ENCODE results near the gene SGCD. TPM values are rescaled to one million over a fixed set of nuclear protein-coding genes. Genes with fewer than 3 reads are reported as not detected.

SGCD gene
- total and polyA plus RNA-seq, 2 of the 4 experiments (the other 2 are of a cell fraction) = 5.8 to 10.6 TPM

GRCh38 chr5:156378159-156378558 is 51.2 kb downstream of the SGCD start:
- no peak overlapping the region for H4K8ac ChIP-seq (ENCODE audit: low read depth in 2 of 2, low read length in 2 of 2)
- no peak overlapping the region for H2BK20ac ChIP-seq (ENCODE audit: low read depth, low read length)
- WGBS, 2 experiments (ENCODE audit: extremely low coverage in 2 of 2, insufficient read length in 1 of 2) = no CpG with 5 or more reads among the region's 2 CpGs
- TF ChIP-seq RAD21 (IDR thresholded peaks at IDR 0.05; ENCODE audit: low read length) = no peak
- no peak for TF ChIP-seq MAFK (IDR thresholded peaks at IDR 0.05; ENCODE audit: low read depth, low read length)
- TF ChIP-seq RFX5 (IDR thresholded peaks at IDR 0.05; ENCODE audit: low read depth, low read length) = no peak
- no peak for TF ChIP-seq FOS (IDR thresholded peaks at IDR 0.05; ENCODE audit: low read depth, low read length)
- TF ChIP-seq SMC3 (IDR thresholded peaks at IDR 0.05; ENCODE audit: low read depth, low read length) = no peak
- no peak for TF ChIP-seq NFE2L2 (IDR thresholded peaks at IDR 0.05; ENCODE audit: low read depth, low read length)
- TF ChIP-seq, protein P1, sequence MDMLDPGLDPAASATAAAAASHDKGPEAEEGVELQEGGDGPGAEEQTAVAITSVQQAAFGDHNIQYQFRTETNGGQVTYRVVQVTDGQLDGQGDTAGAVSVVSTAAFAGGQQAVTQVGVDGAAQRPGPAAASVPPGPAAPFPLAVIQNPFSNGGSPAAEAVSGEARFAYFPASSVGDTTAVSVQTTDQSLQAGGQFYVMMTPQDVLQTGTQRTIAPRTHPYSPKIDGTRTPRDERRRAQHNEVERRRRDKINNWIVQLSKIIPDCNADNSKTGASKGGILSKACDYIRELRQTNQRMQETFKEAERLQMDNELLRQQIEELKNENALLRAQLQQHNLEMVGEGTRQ (IDR thresholded peaks at IDR 0.05; ENCODE audit: low read depth, low read length) = no peak
- no peak for TF ChIP-seq BHLHE40 (IDR thresholded peaks at IDR 0.05; ENCODE audit: low read depth, low read length)
- no peak for TF ChIP-seq MXI1 (IDR thresholded peaks at IDR 0.05; ENCODE audit: borderline replicate concordance, low read depth, low read length)
- no peak for TF ChIP-seq CHD1 (IDR thresholded peaks at IDR 0.05; ENCODE audit: low read depth, low read length)
- no peak for TF ChIP-seq POLR2A (IDR thresholded peaks at IDR 0.05; ENCODE audit: low read depth, low read length)
- TF ChIP-seq CEBPB (IDR thresholded peaks at IDR 0.05; ENCODE audit: low read depth, low read length) = no peak
- no peak for TF ChIP-seq RCOR1 (IDR thresholded peaks at IDR 0.05; ENCODE audit: insufficient replicate concordance, low read length)
- TF ChIP-seq MAZ (IDR thresholded peaks at IDR 0.05; ENCODE audit: borderline replicate concordance, low read depth, low read length) = no peak
- no peak for TF ChIP-seq CTCF (conservative IDR thresholded peaks at IDR 0.05; ENCODE audit: low read depth, low read length)
- TF ChIP-seq ELK1 (IDR thresholded peaks at IDR 0.05; ENCODE audit: borderline replicate concordance, low read depth, low read length) = no peak
- H4K5ac ChIP-seq (ENCODE audit: low read depth, low read length) = no peak overlapping the region
- POLR2A ChIA-PET (ENCODE audit: unreplicated experiment) = no interaction called here
- H2AFZ ChIP-seq (replicated peaks; ENCODE audit: low read length, poor library complexity) = no peak overlapping the region
- no peak overlapping the region for H3K23ac ChIP-seq (ENCODE audit: low read depth, low read length)
- H3K9ac ChIP-seq (ENCODE audit: low read depth, low read length) = no peak overlapping the region
- intact Hi-C loops (cut with micrococcal nuclease) = no loop called here
- no peak overlapping the region for H3K4me2 ChIP-seq (ENCODE audit: low read depth, low read length)
- no peak overlapping the region for H3K27ac ChIP-seq (ENCODE audit: insufficient read depth, low read length)
- no TSS peak for BruUV-seq (replicated peaks)
- no peaks in the 10 kb centered on the region for H3K27me3 ChIP-seq (ENCODE audit: control insufficient read depth, insufficient read depth, low read length)
- in situ Hi-C loops (cut with MboI; ENCODE audit: low sequenced_read_pairs) = no loop called here
- no peak overlapping the region for H3K4ac ChIP-seq (ENCODE audit: low read depth, low read length)
- no peak overlapping the region for H4K91ac ChIP-seq (ENCODE audit: insufficient read depth, low read depth, low read length)
- H3K14ac ChIP-seq (replicated peaks; ENCODE audit: low read depth, low read length) = no peak overlapping the region
- H3K56ac ChIP-seq (ENCODE audit: extremely low read depth, insufficient read depth, low read length) = no peak overlapping the region
- CTCF ChIA-PET = interaction anchor here (0.8 kb wide), 1 partner anchor 26 kb away, joined by 3 read pairs; no protein-coding TSS in a partner anchor
- H4K20me1 ChIP-seq (ENCODE audit: insufficient read depth, low read length) = no peaks in the 10 kb centered on the region
- 0 out of 4 replicates have a peak, but pooled peaks cover 5 to 7% of the 10 kb centered on the region in 2 experiments for H3K79me1 ChIP-seq (ENCODE audit: low read depth in 1 of 2, low read length in 2 of 2)
- no peak for DNase-seq
- no peak overlapping the region for H2BK5ac ChIP-seq (ENCODE audit: low read depth, low read length, poor library complexity, severe bottlenecking)
- H3K36me3 ChIP-seq (ENCODE audit: control insufficient read depth, insufficient read depth, low read length) = no peaks in the 10 kb centered on the region
- H3K18ac ChIP-seq (ENCODE audit: low read depth, low read length) = no peak overlapping the region
- no peak overlapping the region for H2BK120ac ChIP-seq (ENCODE audit: low read depth, low read length)
- H3K4me1 ChIP-seq (ENCODE audit: control insufficient read depth, insufficient read depth, low read length) = peaks cover 12% of the 10 kb centered on the region
- no peak for ATAC-seq (ENCODE audit: low read depth)
- H3K9me1 ChIP-seq (ENCODE audit: insufficient read depth, low read length) = 0 out of 2 replicates have a peak, but pooled peaks cover 5% of the 10 kb centered on the region
- H2AK9ac ChIP-seq (replicated peaks; ENCODE audit: low read depth, low read length, poor library complexity) = no peak overlapping the region
- no peak overlapping the region for H3K4me3 ChIP-seq (ENCODE audit: insufficient read depth, low read depth, low read length)
- H2AK5ac ChIP-seq (ENCODE audit: low read depth, low read length) = no peak overlapping the region
- H2BK15ac ChIP-seq (ENCODE audit: low read depth, low read length) = no peak overlapping the region
- no peaks in the 10 kb centered on the region for H3K9me3 ChIP-seq (ENCODE audit: control insufficient read depth, insufficient read depth, low read length)
- dilution Hi-C loops (cut with HindIII; ENCODE audit: low sequenced_read_pairs, unreplicated experiment) = no loop called here

Measured in IMR-90 (cell line).